Cardiac fibroblast (primary cell): Measurements from ENCODE around the gene FBN1.

Source experiments
- DNase-seq, 2 donors: peaks; one replicate each; pipeline versions ENCODE4 v3.0.0 to v3.0.0-alpha.2; 2010; ENCODE audit warnings: low read depth in 2 of 2
- H3K4me3 ChIP-seq, 2 donors: replicated peaks in 1 of 2; 1 replicate in 1 of 2; 2 replicates in 1 of 2; pipeline ENCODE4 v1.5.1; 2011; ENCODE audit warnings: low read depth in 2 of 2, low read length in 2 of 2, mild to moderate bottlenecking in 2 of 2, moderate library complexity in 1 of 2
- TF ChIP-seq, protein P1 (sequence below): IDR thresholded peaks from one replicate; pipeline ENCODE4 v1.5.1; 2011; ENCODE audit warnings: low read depth, mild to moderate bottlenecking, low read length, inconsistent platforms

Gene FBN1

DNA sequence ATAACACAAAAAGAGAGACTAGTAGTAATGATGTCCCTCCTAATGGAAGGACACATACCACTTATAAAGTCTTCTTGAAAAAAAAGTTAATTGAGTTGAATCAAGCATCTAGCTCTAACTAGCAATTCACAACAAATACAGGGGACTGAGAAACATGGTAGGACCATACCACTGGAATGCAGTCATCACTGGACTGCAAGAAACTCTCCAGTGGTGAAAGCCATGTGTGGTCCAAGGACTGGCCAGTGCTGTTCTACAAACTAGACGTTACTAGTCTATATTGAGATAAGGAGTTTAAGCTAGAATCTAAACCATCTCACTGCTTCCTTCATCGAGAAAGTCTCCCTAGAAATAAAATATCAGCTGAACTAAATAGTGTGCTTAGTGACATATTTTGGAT is 16.7 kb downstream of the FBN1 start:
- peak in 1 of 2 donors; percentile 33 for DNase-seq
- H3K4me3 ChIP-seq, result no peak overlapping the region
- TF ChIP-seq, protein P1, sequence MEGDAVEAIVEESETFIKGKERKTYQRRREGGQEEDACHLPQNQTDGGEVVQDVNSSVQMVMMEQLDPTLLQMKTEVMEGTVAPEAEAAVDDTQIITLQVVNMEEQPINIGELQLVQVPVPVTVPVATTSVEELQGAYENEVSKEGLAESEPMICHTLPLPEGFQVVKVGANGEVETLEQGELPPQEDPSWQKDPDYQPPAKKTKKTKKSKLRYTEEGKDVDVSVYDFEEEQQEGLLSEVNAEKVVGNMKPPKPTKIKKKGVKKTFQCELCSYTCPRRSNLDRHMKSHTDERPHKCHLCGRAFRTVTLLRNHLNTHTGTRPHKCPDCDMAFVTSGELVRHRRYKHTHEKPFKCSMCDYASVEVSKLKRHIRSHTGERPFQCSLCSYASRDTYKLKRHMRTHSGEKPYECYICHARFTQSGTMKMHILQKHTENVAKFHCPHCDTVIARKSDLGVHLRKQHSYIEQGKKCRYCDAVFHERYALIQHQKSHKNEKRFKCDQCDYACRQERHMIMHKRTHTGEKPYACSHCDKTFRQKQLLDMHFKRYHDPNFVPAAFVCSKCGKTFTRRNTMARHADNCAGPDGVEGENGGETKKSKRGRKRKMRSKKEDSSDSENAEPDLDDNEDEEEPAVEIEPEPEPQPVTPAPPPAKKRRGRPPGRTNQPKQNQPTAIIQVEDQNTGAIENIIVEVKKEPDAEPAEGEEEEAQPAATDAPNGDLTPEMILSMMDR, result no peak

DNA sequence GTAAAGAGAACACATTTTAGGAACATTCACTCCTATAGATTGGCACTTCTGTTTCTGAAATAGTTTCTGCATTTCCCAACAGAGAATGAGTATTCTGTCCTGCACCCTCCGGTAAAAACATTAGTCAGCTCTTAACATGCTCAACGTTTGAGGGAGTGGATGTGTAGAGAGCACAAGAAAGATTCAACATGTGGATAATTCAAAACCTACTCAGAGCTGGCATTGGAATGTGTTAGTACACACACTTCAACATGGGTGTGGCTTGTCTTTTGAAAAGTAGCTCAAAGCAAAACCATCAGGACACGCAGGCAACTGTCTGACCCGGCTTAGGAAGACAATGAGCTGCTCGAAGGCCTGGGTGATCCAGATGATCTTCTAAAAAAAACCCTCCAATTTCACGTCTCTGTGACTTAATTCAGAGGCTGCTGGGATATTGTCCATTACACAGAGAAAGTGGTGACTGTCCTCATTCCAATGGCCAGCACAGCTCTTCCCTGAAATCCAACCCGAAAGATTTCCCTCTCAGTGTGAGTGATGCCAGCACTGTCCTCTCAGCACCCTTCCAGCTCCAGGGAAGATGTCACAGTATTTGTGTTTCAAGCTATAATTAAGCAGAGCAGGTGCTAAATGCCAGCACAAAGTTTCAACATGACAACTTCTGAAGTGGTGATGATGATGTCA is 18.1 kb downstream of the FBN1 start:
- peak; percentile 66 to 90 for DNase-seq
- H3K4me3 ChIP-seq, result no peak overlapping the region
- TF ChIP-seq, protein P1, result no peak

DNA sequence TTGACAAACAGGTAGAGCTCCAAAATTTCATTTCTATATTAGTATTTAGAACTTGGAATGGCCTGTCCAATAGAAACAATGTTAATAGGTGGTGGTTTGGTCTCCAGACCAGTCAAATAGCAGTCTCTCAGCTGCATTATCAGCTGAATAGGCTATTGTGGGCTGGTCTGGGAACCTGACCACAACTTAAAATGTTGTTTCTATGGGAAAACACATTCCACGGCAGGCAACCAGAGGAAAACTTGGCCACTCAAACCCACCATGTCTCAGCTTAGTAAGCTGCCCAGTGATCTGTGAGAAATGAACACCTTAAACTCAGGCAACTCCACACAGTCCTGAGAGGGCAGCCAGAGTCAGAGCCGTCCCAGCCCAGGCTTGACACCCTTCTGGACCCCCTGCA is 20.4 kb downstream of the FBN1 start:
- H3K4me3 ChIP-seq, result no peak overlapping the region
- peak in 1 of 2 donors; percentile 38 for DNase-seq
- TF ChIP-seq, protein P1, result no peak

DNA sequence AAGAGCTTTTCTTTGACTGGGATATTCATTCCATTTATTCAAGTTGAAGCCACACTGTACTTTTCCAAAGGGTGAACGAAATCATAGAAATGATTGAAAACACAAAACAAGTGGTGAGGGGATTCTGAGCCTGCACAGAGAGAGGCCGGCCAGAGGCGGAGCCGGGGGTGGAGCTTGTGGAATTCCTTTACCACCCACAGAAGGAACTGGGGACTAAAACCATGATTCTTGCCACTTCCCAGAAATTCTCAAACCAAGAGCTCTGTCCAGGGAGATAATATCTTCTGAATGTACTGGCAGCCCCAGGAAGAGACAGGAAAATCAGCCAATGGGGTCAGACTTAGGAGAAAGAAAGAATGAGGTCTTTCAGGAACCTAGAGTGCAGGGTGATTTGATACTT is 20.8 kb downstream of the FBN1 start:
- TF ChIP-seq, protein P1, result no peak
- DNase-seq, result no peak
- no peak overlapping the region for H3K4me3 ChIP-seq

DNA sequence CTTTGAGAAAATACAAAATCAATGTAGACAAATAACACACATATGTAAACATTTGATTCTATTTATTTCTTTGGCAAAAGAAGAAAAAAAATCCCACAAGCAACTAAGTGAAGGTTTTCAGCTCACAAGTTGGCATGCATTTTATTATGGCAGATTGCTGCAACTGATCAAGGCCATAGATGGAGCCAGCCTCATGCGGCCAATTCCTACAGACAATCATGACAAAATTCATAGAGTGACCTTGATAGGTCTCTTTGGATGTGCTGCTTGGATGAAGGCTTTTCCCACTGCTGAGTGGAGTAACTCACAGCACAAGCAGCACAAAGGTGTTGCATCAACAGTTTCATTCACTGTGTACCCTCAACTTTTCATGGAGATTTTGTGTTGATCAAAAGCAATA is 22.1 kb downstream of the FBN1 start:
- H3K4me3 ChIP-seq, result no peak overlapping the region
- no peak for DNase-seq
- TF ChIP-seq, protein P1, result no peak

DNA sequence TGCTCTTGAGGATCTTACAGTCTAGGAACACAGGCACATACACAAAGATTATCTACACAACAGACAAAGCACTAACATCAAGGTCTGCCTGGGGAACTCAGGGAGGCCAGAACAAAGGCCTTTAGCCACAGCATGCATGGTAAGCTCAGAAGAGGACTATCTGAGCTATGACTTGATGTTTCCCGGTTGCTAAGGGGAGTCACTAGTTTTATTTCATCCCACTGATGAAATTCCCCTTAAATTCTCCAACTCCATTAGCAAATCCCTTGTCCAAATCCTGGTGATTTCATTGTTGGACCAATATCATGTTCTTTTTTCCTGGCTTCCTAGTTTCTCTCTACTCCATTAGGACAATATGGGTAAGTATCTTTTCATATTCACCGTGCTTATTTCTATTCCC is 23.3 kb downstream of the FBN1 start:
- TF ChIP-seq, protein P1, result no peak
- H3K4me3 ChIP-seq, result no peak overlapping the region
- peak in 1 of 2 donors; percentile 51 for DNase-seq

DNA sequence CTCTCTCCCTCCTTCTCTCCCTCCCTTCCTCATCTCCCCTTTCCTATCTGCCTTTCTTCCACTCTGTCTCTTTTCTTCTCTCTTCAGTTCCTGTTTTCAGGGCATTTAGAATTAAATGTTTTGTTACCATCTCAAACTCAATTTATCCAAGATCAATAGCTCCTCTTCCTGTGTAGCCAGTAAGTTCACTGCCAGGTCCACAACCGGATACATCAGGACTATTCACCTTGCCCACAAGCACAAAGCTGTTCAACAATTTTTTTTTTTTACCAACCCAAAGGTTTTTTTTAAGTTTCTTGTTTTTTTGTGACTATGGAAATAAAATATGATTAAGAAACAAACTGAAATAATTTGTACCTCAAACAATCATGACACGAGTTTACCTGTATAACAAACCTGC is 26.1 kb downstream of the FBN1 start:
- H3K4me3 ChIP-seq, result no peak overlapping the region
- DNase-seq, result no peak
- TF ChIP-seq, protein P1, result no peak
